GM18511 (cell line): ENCODE results near the gene LTC4S.

Experiments used
- ATAC-seq: cut with Tn5 transposase; IDR thresholded peaks from one replicate; pipeline ENCODE4 v1.9.1; 2021; ENCODE audit warnings: mild to moderate bottlenecking, moderate library complexity; ENCODE audit not compliant: unreplicated experiment

Gene LTC4S

GRCh38 chr5:179805070-179805528 is 11.3 kb downstream of the LTC4S start:
- ATAC-seq, result no peak

GRCh38 chr5:179805529-179806249 is 11.9 kb downstream of the LTC4S start:
- peak; percentile 30 for ATAC-seq

- ATAC-seq, result peak; percentile 75
Observed at GRCh38 chr5:179806250-179807048, 12.7 kb downstream of the LTC4S start, which contains the start of gene MGAT4B. MGAT4B (minus strand) TSS chr5:179806866; CDS start chr5:179806583, 283 bp downstream.

- ATAC-seq, result no peak
Observed at GRCh38 chr5:179812135-179812825, 18.5 kb downstream of the LTC4S start.

- no peak for ATAC-seq
Observed at GRCh38 chr5:179812997-179813607, 19.3 kb downstream of the LTC4S start.

- ATAC-seq, result no peak
Observed at GRCh38 chr5:179814090-179814489, 20.3 kb downstream of the LTC4S start.

GRCh38 chr5:179815491-179816249 is 21.9 kb downstream of the LTC4S start:
- ATAC-seq, result no peak

GRCh38 chr5:179816401-179816795 is 22.6 kb downstream of the LTC4S start:
- ATAC-seq, result no peak

GRCh38 chr5:179816796-179817469 is 23.1 kb downstream of the LTC4S start:
- ATAC-seq, result no peak

- ATAC-seq, result no peak
Observed at GRCh38 chr5:179817470-179817840, 23.7 kb downstream of the LTC4S start.

GRCh38 chr5:179817890-179818745 is 24.3 kb downstream of the LTC4S start:
- no peak for ATAC-seq

GRCh38 chr5:179818746-179819295 is 25.0 kb downstream of the LTC4S start:
- peak; percentile 71 for ATAC-seq

- ATAC-seq, result peak; percentile 33
Observed at GRCh38 chr5:179819296-179820126, 25.7 kb downstream of the LTC4S start.

- no peak for ATAC-seq
Observed at GRCh38 chr5:179820127-179820482, 26.3 kb downstream of the LTC4S start.

GRCh38 chr5:179820483-179821297 is 26.9 kb downstream of the LTC4S start, which contains the start of gene SQSTM1:
SQSTM1 (plus strand) TSS chr5:179820905; CDS start chr5:179820937, 32 bp downstream.
- peak; percentile 36 for ATAC-seq

- peak; percentile 50 for ATAC-seq
Observed at GRCh38 chr5:179821298-179822058, 27.7 kb downstream of the LTC4S start.
